Uterus (tissue), 4 donors: ENCODE data around the gene ROCK2. TPM values are rescaled to one million over a fixed set of nuclear protein-coding genes. Genes with fewer than 3 reads are reported as not detected.

Experiments used
- DNase-seq, 2 donors: peaks; one replicate each; pipeline ENCODE4 v3.0.0-alpha.2; 2019 to 2020
- H3K27ac ChIP-seq, 2 donors: fragments of 200-600 bp; sonication (generic); 1 replicate in 1 of 2; 2 replicates in 1 of 2; pipeline ENCODE4 v1.5.1; 2016 to 2018
- H3K27me3 ChIP-seq, 2 donors: fragments of 200-600 bp; sonication (generic); one replicate each; pipeline ENCODE4 v1.5.1; 2018 to 2019; ENCODE audit warnings: control low read depth in 1 of 2
- H3K36me3 ChIP-seq, 2 donors: fragments of 200-600 bp; sonication (generic); one replicate each; pipeline ENCODE4 v1.5.1; 2019; ENCODE audit warnings: control low read depth in 1 of 2
- H3K4me1 ChIP-seq, 2 donors: fragments of 200-600 bp; sonication (generic); one replicate each; pipeline ENCODE4 v1.5.1; 2018 to 2019; ENCODE audit warnings: control low read depth in 1 of 2
- H3K4me3 ChIP-seq, 2 donors: fragments of 200-600 bp; sonication (generic); 1 replicate in 1 of 2; 2 replicates in 1 of 2; pipeline ENCODE4 v1.5.1; 2018 to 2019; ENCODE audit warnings: mild to moderate bottlenecking in 1 of 2
- H3K9me3 ChIP-seq, 2 donors: fragments of 200-600 bp; sonication (generic); one replicate each; pipeline ENCODE4 v1.5.1; 2019; ENCODE audit warnings: control low read depth in 1 of 2
- CTCF ChIP-seq, 4 experiments: fragments of 200-600 bp in 2 of 4; fragments of 450-650 bp in 2 of 4; sonication (generic) in 2 of 4; IDR thresholded peaks; one replicate each; pipeline ENCODE4 v1.5.1; 2016 to 2019; ENCODE audit warnings: antibody characterized with exemption in 4 of 4, mild to moderate bottlenecking in 2 of 4, moderate library complexity in 1 of 4
- POLR2A ChIP-seq, 2 donors: fragments of 450-650 bp; IDR thresholded peaks; one replicate each; pipeline ENCODE4 v1.6.1; 2016; ENCODE audit warnings: antibody characterized with exemption in 2 of 2, mild to moderate bottlenecking in 1 of 2, moderate library complexity in 1 of 2
- intact Hi-C: fragments of 100-400 bp; cut with DNase I; formaldehyde crosslinking; loops from one replicate; pipeline ENCODE4 v1.15.1; 2023; ENCODE audit warnings: low total_unique reads
- total RNA-seq, 4 donors: library from RNA; depleted of rRNA in 3 of 4; stranded (reverse); fragments of >200 nt in 3 of 4; gene quantifications; one replicate each; pipeline versions ENCODE4 v1.1.0 to v1.2.4, GENCODE V29; 2014 to 2023
- donor health status: DM: yes; HTN: yes; CAD: no.

Gene ROCK2
- total RNA-seq, 4 donors from 2014 or later, result 78.5 to 143 (median 122) TPM

GRCh38 chr2:11363868-11364564 lies 19.6 kb upstream of the ROCK2 start:
- Histone ChIP-seq H3K36me3 (no peaks in the 10 kb centered on the region), H3K27me3 (no peaks in the 10 kb centered on the region), H3K9me3 (no peaks in the 10 kb centered on the region), H3K27ac (no peak overlapping the region), H3K4me1 (no peaks in the 10 kb centered on the region), H3K4me3 (no peak overlapping the region)
- intact Hi-C loops, result no loop called here
- no peak for DNase-seq
- TF ChIP-seq CTCF (IDR thresholded peaks at IDR 0.05), result no peak
- no peak for TF ChIP-seq POLR2A (IDR thresholded peaks at IDR 0.05)

GRCh38 chr2:11359865-11360264 lies 15.4 kb upstream of the ROCK2 start:
- no peaks in the 10 kb centered on the region for H3K9me3 ChIP-seq
- H3K27me3 ChIP-seq, result no peaks in the 10 kb centered on the region
- no peak overlapping the region for H3K4me3 ChIP-seq
- no peaks in the 10 kb centered on the region for H3K4me1 ChIP-seq
- no peak for TF ChIP-seq CTCF (IDR thresholded peaks at IDR 0.05)
- TF ChIP-seq POLR2A (IDR thresholded peaks at IDR 0.05), result no peak
- H3K36me3 ChIP-seq, result no peaks in the 10 kb centered on the region
- intact Hi-C loops, result no loop called here
- H3K27ac ChIP-seq, result no peak overlapping the region
- no peak for DNase-seq

GRCh38 chr2:11357428-11357972 lies 13.1 kb upstream of the ROCK2 start:
- Histone ChIP-seq H3K9me3 (no peaks in the 10 kb centered on the region), H3K4me1 (no peaks in the 10 kb centered on the region), H3K36me3 (no peaks in the 10 kb centered on the region), H3K4me3 (no peak overlapping the region), H3K27me3 (no peaks in the 10 kb centered on the region), H3K27ac (no peak overlapping the region)
- intact Hi-C loops, result no loop called here
- no peak for DNase-seq
- TF ChIP-seq CTCF (IDR thresholded peaks at IDR 0.05) (no peak), POLR2A (IDR thresholded peaks at IDR 0.05) (no peak)

- TF ChIP-seq POLR2A (IDR thresholded peaks at IDR 0.05), result no peak
- no peak for TF ChIP-seq CTCF (IDR thresholded peaks at IDR 0.05)
- no peak for DNase-seq
- Histone ChIP-seq H3K9me3 (no peaks in the 10 kb centered on the region), H3K4me1 (no peaks in the 10 kb centered on the region), H3K36me3 (no peaks in the 10 kb centered on the region), H3K27me3 (no peaks in the 10 kb centered on the region), H3K27ac (no peak overlapping the region), H3K4me3 (no peak overlapping the region)
- intact Hi-C loops, result no loop called here
Measured at GRCh38 chr2:11356764-11357163, 12.3 kb upstream of the ROCK2 start.

GRCh38 chr2:11355194-11356053 lies 11.0 kb upstream of the ROCK2 start:
- TF ChIP-seq CTCF (IDR thresholded peaks at IDR 0.05) (no peak), POLR2A (IDR thresholded peaks at IDR 0.05) (no peak)
- Histone ChIP-seq H3K27me3 (no peaks in the 10 kb centered on the region), H3K4me1 (no peaks in the 10 kb centered on the region), H3K4me3 (no peak overlapping the region), H3K9me3 (no peaks in the 10 kb centered on the region), H3K27ac (no peak overlapping the region), H3K36me3 (no peaks in the 10 kb centered on the region)
- intact Hi-C loops, result no loop called here
- DNase-seq, result no peak
